WTC11 (cell line): ENCODE data around the gene NECTIN3. TPM values are rescaled to one million over a fixed set of nuclear protein-coding genes. Genes with fewer than 3 reads are reported as not detected.

Experiments
- ATAC-seq: fragments of 200-7000 bp; cut with Tn5 transposase; 2 replicates; pipeline ENCODE4 v1.10.0; 2021; ENCODE audit warnings: mild to moderate bottlenecking, moderate library complexity
- CTCF ChIA-PET: fragments of 300-600 bp; sonication (Branson Sonifier 250); formaldehyde crosslinking; loops from one replicate; lab custom pipeline; 2021; ENCODE audit warnings: antibody characterized with exemption; lab: Charles Lee
- POLR2A ChIA-PET: fragments of 350-600 bp; sonication (Branson Sonifier 250); formaldehyde crosslinking; loops from one replicate; lab custom pipeline; 2021; ENCODE audit warnings: antibody characterized with exemption; lab: Charles Lee
- DNase-seq: peaks from one replicate; pipeline ENCODE4 v3.0.0; 2021; ENCODE audit warnings: low spot score
- H3K27ac Mint-ChIP-seq: 2 replicates; pipeline ENCODE4 v1.8.0; 2021; ENCODE audit warnings: mixed read lengths
- H3K27me3 Mint-ChIP-seq: 2 replicates; pipeline ENCODE4 v1.8.0; 2021; ENCODE audit warnings: low read depth, mild to moderate bottlenecking, moderate library complexity, mixed read lengths
- H3K36me3 Mint-ChIP-seq: 2 replicates; pipeline ENCODE4 v1.8.0; 2021; ENCODE audit warnings: mixed read lengths
- H3K4me1 Mint-ChIP-seq: 2 replicates; pipeline ENCODE4 v1.8.0; 2022; ENCODE audit warnings: mixed read lengths
- H3K4me3 Mint-ChIP-seq: 2 replicates; pipeline ENCODE4 v1.8.0; 2021; ENCODE audit warnings: mild to moderate bottlenecking, moderate library complexity, mixed read lengths
- H3K9me3 Mint-ChIP-seq: 2 replicates; pipeline ENCODE4 v1.8.0; 2021; ENCODE audit warnings: mixed read lengths
- ARID4B ChIP-seq: sonication (generic); formaldehyde crosslinking; IDR thresholded peaks from 2 replicates; pipeline ENCODE4 v1.8.0; 2023; ENCODE audit warnings: missing genetic modification reagents, mild to moderate bottlenecking, borderline replicate concordance
- ATF2 ChIP-seq: sonication (generic); formaldehyde crosslinking; IDR thresholded peaks from 2 replicates; pipeline ENCODE4 v1.8.1; 2022; ENCODE audit warnings: low read depth, missing genetic modification reagents, borderline replicate concordance
- EMX1 ChIP-seq: fragments of 250-450 bp; sonication (Bioruptor Pico); IDR thresholded peaks from 2 replicates; pipeline ENCODE4 v1.8.0; 2021; ENCODE audit warnings: mild to moderate bottlenecking
- ERG ChIP-seq: fragments of 250-450 bp; sonication (Bioruptor Pico); IDR thresholded peaks from 2 replicates; pipeline ENCODE4 v1.8.0; 2021; ENCODE audit warnings: mild to moderate bottlenecking
- FOXP4 ChIP-seq: sonication (generic); formaldehyde crosslinking; IDR thresholded peaks from 2 replicates; pipeline ENCODE4 v1.8.0; 2022; ENCODE audit warnings: mild to moderate bottlenecking, missing genetic modification reagents
- HMGXB4 ChIP-seq: sonication (generic); formaldehyde crosslinking; IDR thresholded peaks from 2 replicates; pipeline ENCODE4 v1.8.1; 2023; ENCODE audit warnings: mild to moderate bottlenecking, moderate library complexity, missing genetic modification reagents
- MYBL2 ChIP-seq: sonication (generic); formaldehyde crosslinking; IDR thresholded peaks from 2 replicates; pipeline ENCODE4 v1.8.1; 2023; ENCODE audit warnings: mild to moderate bottlenecking, moderate library complexity, missing genetic modification reagents
- PRDM15 ChIP-seq: sonication (generic); formaldehyde crosslinking; IDR thresholded peaks from 2 replicates; pipeline ENCODE4 v1.8.0; 2022; ENCODE audit warnings: missing genetic modification reagents
- USF2 ChIP-seq: sonication (generic); formaldehyde crosslinking; IDR thresholded peaks from 2 replicates; pipeline ENCODE4 v1.8.1; 2023; ENCODE audit warnings: mild to moderate bottlenecking, missing genetic modification reagents, moderate library complexity
- ZBTB43 ChIP-seq: sonication (generic); formaldehyde crosslinking; IDR thresholded peaks from 2 replicates; pipeline ENCODE4 v1.8.1; 2023; ENCODE audit warnings: mild to moderate bottlenecking, missing genetic modification reagents
- ZNF512 ChIP-seq: sonication (generic); formaldehyde crosslinking; IDR thresholded peaks from 2 replicates; pipeline ENCODE4 v1.8.1; 2022; ENCODE audit warnings: missing genetic modification reagents, borderline replicate concordance
- ZSCAN18 ChIP-seq: fragments of 250-450 bp; sonication (Bioruptor Pico); IDR thresholded peaks from 2 replicates; pipeline ENCODE4 v2.1.2; 2022; ENCODE audit warnings: mild to moderate bottlenecking, moderate library complexity
- total RNA-seq: library from RNA; stranded (reverse); gene quantifications from 3 replicates; pipeline ENCODE4 v1.2.3, GENCODE V29; 2021

NECTIN3 gene
- total RNA-seq, 1 experiment from 2014 or later: 24.8 TPM

- no peak for TF ChIP-seq ZBTB43 (CRISPR knock-in tag)
- no peak for TF ChIP-seq ZSCAN18 (CRISPR knock-in tag)
- no peak for TF ChIP-seq HMGXB4
These were observed 167.3 kb downstream of the NECTIN3 start (continued) for GRCh38 chr3:111238885-111239284.

- Mint-ChIP-seq H3K27me3 (no peaks in the 10 kb centered on the region), H3K4me3 (no peak overlapping the region), H3K9me3 (peaks cover 26% of the 10 kb centered on the region), H3K4me1 (no peaks in the 10 kb centered on the region), H3K27ac (no peak overlapping the region), H3K36me3 (no peaks in the 10 kb centered on the region; the same call in 1 of the 2 replicates)
- no peak for DNase-seq
- POLR2A ChIA-PET: no interaction called here
- CTCF ChIA-PET: interaction anchor here (0.6 kb wide), 1 partner anchor 235 kb away, joined by 5 read pairs; no protein-coding TSS in a partner anchor
- ATAC-seq: no peak
- TF ChIP-seq ERG (CRISPR knock-in tag) (no peak), PRDM15 (CRISPR knock-in tag) (no peak), MYBL2 (no peak), FOXP4 (CRISPR knock-in tag) (no peak), ZSCAN18 (CRISPR knock-in tag) (no peak), ZNF512 (CRISPR knock-in tag) (no peak), USF2 (no peak), ATF2 (no peak), ARID4B (CRISPR knock-in tag) (no peak), EMX1 (CRISPR knock-in tag) (no peak)
These were observed 170.3 kb downstream of the NECTIN3 start for GRCh38 chr3:111241960-111242359.
